ENCODE results near the gene OR2A5.

Gene OR2A5

DNA sequence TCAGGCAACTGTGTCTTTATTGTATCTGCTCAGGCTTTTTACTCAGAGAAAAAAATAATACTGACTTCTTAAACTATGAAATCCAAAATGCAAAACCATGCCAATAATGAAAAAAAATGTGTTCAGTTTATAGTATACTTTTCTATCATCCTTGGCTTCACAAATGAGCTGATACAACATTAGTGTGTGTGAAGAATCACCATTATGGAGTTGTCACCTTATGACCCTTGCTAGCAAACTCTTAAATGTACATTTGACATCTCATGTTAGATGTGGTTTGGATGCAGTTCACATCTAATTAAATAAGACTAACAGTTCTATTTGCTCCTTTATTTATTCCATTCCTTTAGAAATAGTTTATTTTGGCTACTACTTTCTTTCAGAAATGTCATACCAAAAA lies 56.5 kb downstream of the OR2A5 start:
- no peak overlapping the region for H3K4me3 ChIP-seq (ENCODE audit: low read depth in 1 of 2, low read length in 2 of 2)
- no peak overlapping the region for H3K27ac ChIP-seq (ENCODE audit: low read depth, low read length)
- no peaks in the 10 kb centered on the region for H3K27me3 ChIP-seq (ENCODE audit: control insufficient read depth in 1 of 2, insufficient read depth in 2 of 2, low read length in 2 of 2)

More for the DNA sequence above, 56.5 kb downstream of the OR2A5 start:
- Histone ChIP-seq H3K4me1 (ENCODE audit: control insufficient read depth in 1 of 2, insufficient read depth in 2 of 2, low read length in 2 of 2) (no peaks in the 10 kb centered on the region), H3K9me3 (ENCODE audit: control insufficient read depth in 1 of 2, low read length in 2 of 2) (no peaks in the 10 kb centered on the region), H3K9ac (ENCODE audit: low read depth in 1 of 2, low read length in 2 of 2) (no peak overlapping the region), H3K36me3 (ENCODE audit: control insufficient read depth in 1 of 2, insufficient read depth in 2 of 2, low read length in 2 of 2) (no peaks in the 10 kb centered on the region)

All from duodenal mucosa (tissue), 2 donors.